IMR-90 (cell line): ENCODE measurements around the gene FBH1.

Experiments
- BHLHE40 ChIP-seq: fragments of 150-350 bp; IDR thresholded peaks from 2 replicates; pipeline ENCODE4 v1.6.1; 2016; ENCODE audit warnings: mild to moderate bottlenecking, low read depth, low read length
- CEBPB ChIP-seq: IDR thresholded peaks from 2 replicates; pipeline ENCODE4 v1.6.1; 2012; ENCODE audit warnings: low read depth, low read length, improper control_type of control experiment
- FOS ChIP-seq: fragments of 150-350 bp; IDR thresholded peaks from 2 replicates; pipeline ENCODE4 v1.6.1; 2016; ENCODE audit warnings: low read depth, low read length
- MAFK ChIP-seq: IDR thresholded peaks from 2 replicates; pipeline ENCODE4 v1.6.1; 2012; ENCODE audit warnings: low read depth, low read length, improper control_type of control experiment
- MAZ ChIP-seq: IDR thresholded peaks from 2 replicates; pipeline ENCODE4 v1.6.1; 2012; ENCODE audit warnings: low read depth, mild to moderate bottlenecking, low read length, improper control_type of control experiment, moderate library complexity, borderline replicate concordance
- MXI1 ChIP-seq: IDR thresholded peaks from 2 replicates; pipeline ENCODE4 v1.6.1; 2012; ENCODE audit warnings: low read depth, mild to moderate bottlenecking, low read length, moderate library complexity, borderline replicate concordance
- POLR2A ChIP-seq: IDR thresholded peaks from 2 replicates; pipeline ENCODE4 v1.6.1; 2012; ENCODE audit warnings: mild to moderate bottlenecking, low read depth, low read length
- RAD21 ChIP-seq: IDR thresholded peaks from 2 replicates; pipeline ENCODE4 v1.6.1; 2012; ENCODE audit warnings: low read length, improper control_type of control experiment
- RCOR1 ChIP-seq: IDR thresholded peaks from 2 replicates; pipeline ENCODE4 v1.6.1; 2012; ENCODE audit warnings: mild to moderate bottlenecking, low read length, improper control_type of control experiment; ENCODE audit not compliant: insufficient replicate concordance
- RFX5 ChIP-seq: IDR thresholded peaks from 2 replicates; pipeline ENCODE4 v1.8.0; 2012; ENCODE audit warnings: low read depth, mild to moderate bottlenecking, low read length, moderate library complexity
- SMC3 ChIP-seq: fragments of 150-350 bp; IDR thresholded peaks from 2 replicates; pipeline ENCODE4 v1.6.1; 2016; ENCODE audit warnings: low read depth, mild to moderate bottlenecking, antibody characterized with exemption, low read length, moderate library complexity
- TF ChIP-seq, protein P1 (sequence below): conservative IDR thresholded peaks from 2 replicates; pipeline ENCODE4 v1.5.1; 2012; ENCODE audit warnings: mild to moderate bottlenecking, low read depth, low read length, improper control_type of control experiment
- TF ChIP-seq, protein P2 (sequence below): fragments of 150-350 bp; IDR thresholded peaks from 2 replicates; pipeline ENCODE4 v1.6.1; 2017; ENCODE audit warnings: mild to moderate bottlenecking, antibody characterized with exemption, low read length, low read depth
- TF ChIP-seq, protein P3 (sequence below): fragments of 150-350 bp; IDR thresholded peaks from 2 replicates; pipeline ENCODE4 v1.6.1; 2016; ENCODE audit warnings: low read depth, mild to moderate bottlenecking, low read length, moderate library complexity, borderline replicate concordance

DNA sequence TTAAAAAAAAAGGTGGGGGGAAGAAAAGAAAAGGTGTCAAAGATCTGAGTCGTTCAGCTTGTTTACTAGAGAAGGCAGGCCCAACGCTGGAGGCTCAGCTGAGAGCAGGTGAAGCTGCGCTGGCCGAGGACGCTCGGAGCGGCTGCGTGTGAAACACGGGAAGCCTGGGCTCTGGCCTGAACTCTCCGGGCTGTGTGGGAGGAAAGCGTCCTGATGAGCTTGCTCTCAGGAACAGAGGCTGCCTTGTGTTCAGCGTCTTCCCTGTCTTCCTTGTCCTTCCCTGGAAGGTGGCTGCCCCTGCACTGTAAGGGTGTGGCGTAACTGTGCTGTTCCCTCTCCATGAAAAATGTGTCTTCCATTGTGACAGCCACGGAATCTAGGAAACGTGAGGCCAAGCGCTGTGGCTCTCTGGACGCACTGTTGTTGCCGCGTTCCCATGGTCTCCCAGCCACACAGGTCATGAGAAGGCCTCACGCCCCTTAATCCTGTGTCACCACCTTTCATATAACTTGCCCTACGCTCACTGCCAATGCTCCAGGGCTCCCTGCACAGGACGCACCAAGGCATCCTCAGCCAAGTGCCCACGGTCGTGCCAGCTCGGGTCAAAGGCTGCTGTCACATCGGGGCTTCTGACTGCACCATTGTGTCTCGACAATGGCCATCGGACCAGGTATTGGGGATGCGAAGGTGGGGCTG is 71.5 kb downstream of the FBH1 start:
- TF ChIP-seq, protein P1, sequence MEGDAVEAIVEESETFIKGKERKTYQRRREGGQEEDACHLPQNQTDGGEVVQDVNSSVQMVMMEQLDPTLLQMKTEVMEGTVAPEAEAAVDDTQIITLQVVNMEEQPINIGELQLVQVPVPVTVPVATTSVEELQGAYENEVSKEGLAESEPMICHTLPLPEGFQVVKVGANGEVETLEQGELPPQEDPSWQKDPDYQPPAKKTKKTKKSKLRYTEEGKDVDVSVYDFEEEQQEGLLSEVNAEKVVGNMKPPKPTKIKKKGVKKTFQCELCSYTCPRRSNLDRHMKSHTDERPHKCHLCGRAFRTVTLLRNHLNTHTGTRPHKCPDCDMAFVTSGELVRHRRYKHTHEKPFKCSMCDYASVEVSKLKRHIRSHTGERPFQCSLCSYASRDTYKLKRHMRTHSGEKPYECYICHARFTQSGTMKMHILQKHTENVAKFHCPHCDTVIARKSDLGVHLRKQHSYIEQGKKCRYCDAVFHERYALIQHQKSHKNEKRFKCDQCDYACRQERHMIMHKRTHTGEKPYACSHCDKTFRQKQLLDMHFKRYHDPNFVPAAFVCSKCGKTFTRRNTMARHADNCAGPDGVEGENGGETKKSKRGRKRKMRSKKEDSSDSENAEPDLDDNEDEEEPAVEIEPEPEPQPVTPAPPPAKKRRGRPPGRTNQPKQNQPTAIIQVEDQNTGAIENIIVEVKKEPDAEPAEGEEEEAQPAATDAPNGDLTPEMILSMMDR, result no peak
- TF ChIP-seq RAD21, result no peak
- TF ChIP-seq, protein P2, sequence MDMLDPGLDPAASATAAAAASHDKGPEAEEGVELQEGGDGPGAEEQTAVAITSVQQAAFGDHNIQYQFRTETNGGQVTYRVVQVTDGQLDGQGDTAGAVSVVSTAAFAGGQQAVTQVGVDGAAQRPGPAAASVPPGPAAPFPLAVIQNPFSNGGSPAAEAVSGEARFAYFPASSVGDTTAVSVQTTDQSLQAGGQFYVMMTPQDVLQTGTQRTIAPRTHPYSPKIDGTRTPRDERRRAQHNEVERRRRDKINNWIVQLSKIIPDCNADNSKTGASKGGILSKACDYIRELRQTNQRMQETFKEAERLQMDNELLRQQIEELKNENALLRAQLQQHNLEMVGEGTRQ, result no peak
- no peak for TF ChIP-seq POLR2A
- TF ChIP-seq RFX5, result no peak
- no peak for TF ChIP-seq SMC3
- TF ChIP-seq, protein P3, sequence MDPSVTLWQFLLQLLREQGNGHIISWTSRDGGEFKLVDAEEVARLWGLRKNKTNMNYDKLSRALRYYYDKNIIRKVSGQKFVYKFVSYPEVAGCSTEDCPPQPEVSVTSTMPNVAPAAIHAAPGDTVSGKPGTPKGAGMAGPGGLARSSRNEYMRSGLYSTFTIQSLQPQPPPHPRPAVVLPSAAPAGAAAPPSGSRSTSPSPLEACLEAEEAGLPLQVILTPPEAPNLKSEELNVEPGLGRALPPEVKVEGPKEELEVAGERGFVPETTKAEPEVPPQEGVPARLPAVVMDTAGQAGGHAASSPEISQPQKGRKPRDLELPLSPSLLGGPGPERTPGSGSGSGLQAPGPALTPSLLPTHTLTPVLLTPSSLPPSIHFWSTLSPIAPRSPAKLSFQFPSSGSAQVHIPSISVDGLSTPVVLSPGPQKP, result no peak
- no peak for TF ChIP-seq MXI1
- TF ChIP-seq RCOR1, result no peak
- no peak for TF ChIP-seq MAZ
- no peak for TF ChIP-seq CEBPB
- TF ChIP-seq BHLHE40, result no peak
- TF ChIP-seq MAFK, result no peak
- no peak for TF ChIP-seq FOS
